Hepatocyte (in vitro differentiated cells): ENCODE data around the gene ABCC3. TPM values are rescaled to one million over a fixed set of nuclear protein-coding genes. Genes with fewer than 3 reads are reported as not detected.

ENCODE experiments used
- DNase-seq: peaks from one replicate; pipeline ENCODE4 v3.0.0-alpha.2; 2016; ENCODE audit warnings: low spot score
- H2AFZ ChIP-seq: fragments of 200-600 bp; sonication (generic); 2 replicates; pipeline ENCODE4 v1.6.0; 2016; ENCODE audit warnings: antibody characterized with exemption, mild to moderate bottlenecking
- H3K27ac ChIP-seq: fragments of 200-600 bp; sonication (generic); 2 replicates; pipeline ENCODE4 v1.5.1; 2016; ENCODE audit warnings: mild to moderate bottlenecking
- H3K27me3 ChIP-seq: fragments of 200-600 bp; sonication (generic); 2 replicates; pipeline ENCODE4 v1.6.1; 2016
- H3K36me3 ChIP-seq: fragments of 200-600 bp; sonication (generic); replicated peaks from 2 replicates; pipeline ENCODE4 v1.5.1; 2016; ENCODE audit warnings: low read depth; ENCODE audit not compliant: insufficient read depth
- H3K4me1 ChIP-seq: fragments of 200-600 bp; sonication (generic); 2 replicates; pipeline ENCODE4 v1.5.1; 2016; ENCODE audit warnings: mild to moderate bottlenecking, moderate library complexity; ENCODE audit not compliant: insufficient read depth
- H3K4me2 ChIP-seq: fragments of 200-600 bp; sonication (generic); 2 replicates; pipeline ENCODE4 v1.6.0; 2016
- H3K4me3 ChIP-seq: fragments of 200-600 bp; sonication (generic); 2 replicates; pipeline ENCODE4 v1.5.1; 2016; ENCODE audit warnings: mild to moderate bottlenecking
- H3K79me2 ChIP-seq: fragments of 200-600 bp; sonication (generic); 2 replicates; pipeline ENCODE4 v1.6.0; 2017; ENCODE audit warnings: mild to moderate bottlenecking
- H3K9me2 ChIP-seq: fragments of 200-600 bp; sonication (generic); replicated peaks from 2 replicates; pipeline ENCODE4 v1.6.0; 2017; ENCODE audit warnings: mild to moderate bottlenecking; ENCODE audit not compliant: insufficient read depth
- H3K9me3 ChIP-seq: fragments of 200-600 bp; sonication (generic); 2 replicates; pipeline ENCODE4 v1.5.1; 2016; ENCODE audit warnings: low read depth, mild to moderate bottlenecking
- H4K20me1 ChIP-seq: fragments of 200-600 bp; sonication (generic); 2 replicates; pipeline ENCODE4 v1.6.0; 2016; ENCODE audit warnings: mild to moderate bottlenecking; ENCODE audit not compliant: insufficient read depth, poor library complexity, severe bottlenecking
- EZH2 ChIP-seq: fragments of 200-600 bp; sonication (generic); IDR thresholded peaks from 2 replicates; pipeline ENCODE4 v1.6.1; 2016; ENCODE audit warnings: antibody characterized with exemption, mild to moderate bottlenecking, borderline replicate concordance
- EZH2phosphoT487 ChIP-seq: fragments of 200-600 bp; sonication (generic); IDR thresholded peaks from one replicate; pipeline ENCODE4 v1.6.1; 2018; ENCODE audit warnings: antibody characterized with exemption, mild to moderate bottlenecking, low read depth, moderate library complexity; ENCODE audit not compliant: unreplicated experiment, severe bottlenecking
- WGBS: methylation state at CpG from one replicate; pipeline ENCODE4 v1.1.6; 2016; ENCODE audit warnings: low lambda C conversion rate; ENCODE audit errors: missing lambda C conversion rate; 5-methylcytosine and 5-hydroxymethylcytosine counted together
- polyA plus RNA-seq: library from polyadenylated mRNA; unstranded; fragments of >200 nt; fragmentation: Nextera tagmentation; extraction: Ambion mirVana; gene quantifications from 2 replicates; pipeline ENCODE4 v1.2.1, GENCODE V29; 2016
- total RNA-seq: library from RNA; depleted of rRNA; stranded (reverse); fragments of >200 nt; gene quantifications from 2 replicates; pipeline ENCODE4 v1.2.3, GENCODE V29; 2014
- TF ChIP-seq, protein P1 (sequence below): fragments of 200-600 bp; sonication (generic); IDR thresholded peaks from 2 replicates; pipeline ENCODE4 v1.5.1; 2016; ENCODE audit warnings: antibody characterized with exemption, mild to moderate bottlenecking; ENCODE audit not compliant: poor library complexity

Gene ABCC3
- total and polyA plus RNA-seq, 2 experiments from 2014 or later = 16.9 to 18.1 TPM

DNA sequence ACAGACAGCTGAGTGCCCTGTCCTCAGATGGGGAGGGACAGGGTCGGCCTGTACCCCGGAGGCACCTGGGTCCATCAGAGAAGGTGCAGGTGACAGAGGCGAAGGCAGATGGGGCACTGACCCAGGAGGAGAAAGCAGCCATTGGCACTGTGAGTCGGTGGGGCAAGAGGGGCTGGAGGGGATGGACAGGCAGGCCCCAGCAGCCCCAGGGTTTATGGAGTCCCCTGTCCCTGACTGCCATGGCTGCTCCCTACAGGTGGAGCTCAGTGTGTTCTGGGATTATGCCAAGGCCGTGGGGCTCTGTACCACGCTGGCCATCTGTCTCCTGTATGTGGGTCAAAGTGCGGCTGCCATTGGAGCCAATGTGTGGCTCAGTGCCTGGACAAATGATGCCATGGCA is 40.9 kb downstream of the ABCC3 start:
- Histone ChIP-seq H3K27ac (no peak overlapping the region), H3K27me3 (no peaks in the 10 kb centered on the region), H3K9me2 (no peaks in the 10 kb centered on the region), H4K20me1 (no peaks in the 10 kb centered on the region), H3K79me2 (no peaks in the 10 kb centered on the region), H3K36me3 (no peaks in the 10 kb centered on the region), H2AFZ (no peak overlapping the region), H3K4me1 (peaks cover 6% of the 10 kb centered on the region), H3K9me3 (no peaks in the 10 kb centered on the region), H3K4me2 (no peak overlapping the region), H3K4me3 (no peak overlapping the region)
- DNase-seq = no peak
- 94% methylated on average over 7 of the region's 7 CpGs for WGBS
- TF ChIP-seq, protein P1, sequence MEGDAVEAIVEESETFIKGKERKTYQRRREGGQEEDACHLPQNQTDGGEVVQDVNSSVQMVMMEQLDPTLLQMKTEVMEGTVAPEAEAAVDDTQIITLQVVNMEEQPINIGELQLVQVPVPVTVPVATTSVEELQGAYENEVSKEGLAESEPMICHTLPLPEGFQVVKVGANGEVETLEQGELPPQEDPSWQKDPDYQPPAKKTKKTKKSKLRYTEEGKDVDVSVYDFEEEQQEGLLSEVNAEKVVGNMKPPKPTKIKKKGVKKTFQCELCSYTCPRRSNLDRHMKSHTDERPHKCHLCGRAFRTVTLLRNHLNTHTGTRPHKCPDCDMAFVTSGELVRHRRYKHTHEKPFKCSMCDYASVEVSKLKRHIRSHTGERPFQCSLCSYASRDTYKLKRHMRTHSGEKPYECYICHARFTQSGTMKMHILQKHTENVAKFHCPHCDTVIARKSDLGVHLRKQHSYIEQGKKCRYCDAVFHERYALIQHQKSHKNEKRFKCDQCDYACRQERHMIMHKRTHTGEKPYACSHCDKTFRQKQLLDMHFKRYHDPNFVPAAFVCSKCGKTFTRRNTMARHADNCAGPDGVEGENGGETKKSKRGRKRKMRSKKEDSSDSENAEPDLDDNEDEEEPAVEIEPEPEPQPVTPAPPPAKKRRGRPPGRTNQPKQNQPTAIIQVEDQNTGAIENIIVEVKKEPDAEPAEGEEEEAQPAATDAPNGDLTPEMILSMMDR = no peak
- TF ChIP-seq EZH2phosphoT487 = no peak
- no peak for TF ChIP-seq EZH2

DNA sequence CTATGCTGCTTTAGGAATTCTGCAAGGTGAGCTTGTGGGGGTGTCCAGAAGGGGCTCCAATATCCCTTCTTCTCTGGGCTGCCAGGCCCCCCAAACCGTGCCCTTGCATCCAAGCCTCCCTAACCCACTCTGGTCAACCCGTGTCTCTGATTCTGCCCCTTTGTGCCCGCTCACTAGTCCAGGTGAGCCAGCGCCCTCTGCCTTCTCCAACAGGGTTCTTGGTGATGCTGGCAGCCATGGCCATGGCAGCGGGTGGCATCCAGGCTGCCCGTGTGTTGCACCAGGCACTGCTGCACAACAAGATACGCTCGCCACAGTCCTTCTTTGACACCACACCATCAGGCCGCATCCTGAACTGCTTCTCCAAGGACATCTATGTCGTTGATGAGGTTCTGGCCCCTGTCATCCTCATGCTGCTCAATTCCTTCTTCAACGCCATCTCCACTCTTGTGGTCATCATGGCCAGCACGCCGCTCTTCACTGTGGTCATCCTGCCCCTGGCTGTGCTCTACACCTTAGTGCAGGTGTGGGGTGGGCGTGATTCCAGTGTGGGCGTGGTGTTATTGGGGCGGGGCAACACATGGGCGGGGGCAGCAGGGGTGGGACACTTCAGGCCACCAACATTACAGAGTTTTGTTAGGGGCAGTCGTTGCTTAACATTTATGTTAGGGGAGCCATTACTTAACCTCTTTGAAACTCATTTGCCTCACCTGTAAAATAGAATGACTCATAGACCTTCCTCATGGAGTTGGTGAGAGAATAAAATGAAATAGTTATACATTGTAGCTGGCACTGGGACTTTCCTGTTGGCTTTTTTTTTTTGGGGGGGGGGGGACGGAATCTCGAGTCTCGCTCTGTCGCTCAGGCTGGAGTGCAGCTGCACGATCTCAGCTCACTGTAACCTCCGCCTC is 41.6 kb downstream of the ABCC3 start:
- no peaks in the 10 kb centered on the region for H4K20me1 ChIP-seq
- no peaks in the 10 kb centered on the region for H3K27me3 ChIP-seq
- H3K4me1 ChIP-seq = peaks cover 2% of the 10 kb centered on the region
- H2AFZ ChIP-seq = no peak overlapping the region
- TF ChIP-seq, protein P1 = no peak
- TF ChIP-seq EZH2 = no peak
- no peak for TF ChIP-seq EZH2phosphoT487
- H3K79me2 ChIP-seq = no peaks in the 10 kb centered on the region
- no peak for DNase-seq
- no peaks in the 10 kb centered on the region for H3K36me3 ChIP-seq
- H3K4me3 ChIP-seq = no peak overlapping the region
- 95% methylated on average over 21 of the region's 24 CpGs for WGBS
- no peaks in the 10 kb centered on the region for H3K9me2 ChIP-seq
- no peak overlapping the region for H3K4me2 ChIP-seq
- H3K9me3 ChIP-seq = no peaks in the 10 kb centered on the region
- no peak overlapping the region for H3K27ac ChIP-seq

DNA sequence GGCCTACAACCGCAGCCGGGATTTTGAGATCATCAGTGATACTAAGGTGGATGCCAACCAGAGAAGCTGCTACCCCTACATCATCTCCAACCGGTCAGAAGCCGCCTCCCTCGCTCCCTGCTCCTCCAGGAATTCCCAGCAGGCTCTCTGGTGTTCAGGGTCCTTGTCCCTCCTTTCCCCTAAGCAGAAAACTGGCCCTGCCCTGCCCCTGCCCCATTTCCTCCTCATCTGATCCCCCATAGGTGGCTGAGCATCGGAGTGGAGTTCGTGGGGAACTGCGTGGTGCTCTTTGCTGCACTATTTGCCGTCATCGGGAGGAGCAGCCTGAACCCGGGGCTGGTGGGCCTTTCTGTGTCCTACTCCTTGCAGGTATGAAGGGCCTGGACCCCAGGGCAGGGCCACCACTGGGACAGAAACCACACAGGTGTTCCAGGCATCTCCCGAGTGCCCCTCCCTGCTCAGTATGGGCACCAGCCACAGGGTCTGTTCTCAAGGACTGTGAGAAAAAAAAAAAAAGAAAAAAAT is 43.2 kb downstream of the ABCC3 start:
- no peaks in the 10 kb centered on the region for H3K79me2 ChIP-seq
- H2AFZ ChIP-seq = no peak overlapping the region
- DNase-seq = no peak
- 95% methylated on average over 12 of the region's 12 CpGs for WGBS
- H3K36me3 ChIP-seq = no peaks in the 10 kb centered on the region
- TF ChIP-seq EZH2 (no peak), EZH2phosphoT487 (no peak)
- no peak overlapping the region for H3K4me2 ChIP-seq
- H3K4me3 ChIP-seq = no peak overlapping the region
- H3K27me3 ChIP-seq = no peaks in the 10 kb centered on the region
- H3K27ac ChIP-seq = no peak overlapping the region
- no peaks in the 10 kb centered on the region for H3K9me2 ChIP-seq
- H4K20me1 ChIP-seq = no peaks in the 10 kb centered on the region
- no peaks in the 10 kb centered on the region for H3K4me1 ChIP-seq
- H3K9me3 ChIP-seq = no peaks in the 10 kb centered on the region

DNA sequence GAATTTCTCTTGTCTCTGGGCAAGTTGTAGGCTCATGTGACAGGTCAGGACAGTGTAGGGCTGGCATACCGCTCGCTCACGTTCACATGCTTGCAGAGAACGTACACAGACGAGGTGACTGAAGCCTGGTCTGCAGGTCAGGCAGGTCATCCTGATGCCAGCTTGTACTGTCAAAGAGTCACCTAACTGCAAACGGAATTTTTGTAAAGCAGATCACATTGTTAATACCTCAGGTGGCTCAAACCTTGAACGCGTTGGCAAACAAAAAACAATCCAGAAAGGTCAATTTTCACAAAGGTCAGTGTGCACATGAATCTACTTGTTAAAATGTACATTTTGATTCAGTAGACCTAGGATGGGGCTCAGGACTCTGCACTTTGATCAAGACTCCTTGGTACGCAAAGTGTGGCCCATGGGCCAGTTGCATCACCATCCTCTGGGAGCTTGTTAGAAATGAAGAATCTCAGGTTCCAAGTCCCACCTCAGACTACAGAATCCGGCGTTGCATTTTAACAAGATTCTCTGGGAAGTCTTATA is 44.4 kb downstream of the ABCC3 start:
- no peaks in the 10 kb centered on the region for H4K20me1 ChIP-seq
- no peaks in the 10 kb centered on the region for H3K9me2 ChIP-seq
- DNase-seq = no peak
- H3K9me3 ChIP-seq = no peaks in the 10 kb centered on the region
- no peaks in the 10 kb centered on the region for H3K36me3 ChIP-seq
- H3K4me3 ChIP-seq = no peak overlapping the region
- no peak overlapping the region for H2AFZ ChIP-seq
- H3K4me2 ChIP-seq = no peak overlapping the region
- TF ChIP-seq, protein P1 = no peak
- TF ChIP-seq EZH2 (no peak), EZH2phosphoT487 (no peak)
- no peaks in the 10 kb centered on the region for H3K79me2 ChIP-seq
- no peaks in the 10 kb centered on the region for H3K27me3 ChIP-seq
- H3K4me1 ChIP-seq = peaks cover 4% of the 10 kb centered on the region
- H3K27ac ChIP-seq = no peak overlapping the region
- WGBS = 83% methylated on average over 11 of the region's 11 CpGs
